BLaER1 (cell line): Measurements from ENCODE around the gene SORCS1.

Experiments used
- H3K27ac ChIP-seq: shearing (Covaris generic); formaldehyde crosslinking; 2 replicates; pipeline ENCODE4 v1.8.1; 2022
- H3K27me3 ChIP-seq: shearing (Covaris generic); formaldehyde crosslinking; 2 replicates; pipeline ENCODE4 v1.8.1; 2022
- H3K36me3 ChIP-seq: shearing (Covaris generic); formaldehyde crosslinking; 2 replicates; pipeline ENCODE4 v1.8.1; 2022
- H3K4me1 ChIP-seq: shearing (Covaris generic); formaldehyde crosslinking; 2 replicates; pipeline ENCODE4 v1.8.1; 2022
- H3K4me2 ChIP-seq: shearing (Covaris generic); formaldehyde crosslinking; 2 replicates; pipeline ENCODE4 v1.8.1; 2022
- H3K4me3 ChIP-seq: shearing (Covaris generic); formaldehyde crosslinking; 2 replicates; pipeline ENCODE4 v1.8.1; 2022
- H3K9ac ChIP-seq: shearing (Covaris generic); formaldehyde crosslinking; 2 replicates; pipeline ENCODE4 v1.8.1; 2022
- H3K9me3 ChIP-seq: shearing (Covaris generic); formaldehyde crosslinking; 2 replicates; pipeline ENCODE4 v1.8.1; 2022
- H4K20me1 ChIP-seq: shearing (Covaris generic); formaldehyde crosslinking; 2 replicates; pipeline ENCODE4 v1.8.1; 2022
- Cebpa-rat ChIP-seq: shearing (Covaris generic); IDR thresholded peaks from 2 replicates; pipeline ENCODE4 v1.8.1; 2022

The SORCS1 gene

GRCh38 chr10:106679314-106679713 lies 485.2 kb downstream of the SORCS1 start:
- no peaks in the 10 kb centered on the region for H3K36me3 ChIP-seq
- no peaks in the 10 kb centered on the region for H3K27me3 ChIP-seq
- no peak overlapping the region for H3K9ac ChIP-seq
- H3K4me2 ChIP-seq, result no peak overlapping the region
- H3K9me3 ChIP-seq, result no peaks in the 10 kb centered on the region
- no peak overlapping the region for H3K4me3 ChIP-seq
- H3K4me1 ChIP-seq, result no peaks in the 10 kb centered on the region
- no peaks in the 10 kb centered on the region for H4K20me1 ChIP-seq
- H3K27ac ChIP-seq, result no peak overlapping the region
- no peak for TF ChIP-seq Cebpa-rat

DNA sequence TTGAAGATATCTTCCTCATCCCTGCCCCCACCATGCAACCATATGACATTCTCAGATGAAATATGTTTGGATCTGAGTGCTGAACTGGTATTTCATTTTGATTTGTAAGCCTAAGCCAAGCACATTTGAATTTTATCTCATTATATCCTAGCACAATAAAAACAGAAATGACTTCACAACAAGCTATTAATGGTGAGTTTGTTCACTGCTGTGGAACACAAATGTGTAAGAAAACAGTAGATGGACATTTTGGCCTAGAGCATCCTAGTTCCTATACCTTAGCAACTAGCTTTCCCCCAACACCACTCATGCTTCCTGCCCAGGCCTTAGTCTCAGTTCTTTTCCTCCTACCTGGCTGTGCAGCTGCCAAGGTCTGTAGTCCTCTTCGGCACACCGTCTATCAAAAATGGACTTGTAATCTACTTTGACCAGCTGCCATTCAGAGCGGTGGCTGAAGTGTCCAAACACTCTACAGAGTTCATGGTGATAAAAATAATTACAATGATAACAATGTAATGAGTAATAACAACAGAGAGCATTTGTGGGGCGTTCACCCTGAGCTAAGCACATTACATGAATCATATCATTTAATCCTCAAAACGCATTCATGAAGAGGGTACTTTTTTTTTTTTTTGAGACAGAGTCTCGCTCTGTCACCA lies 491.9 kb downstream of the SORCS1 start:
- no peaks in the 10 kb centered on the region for H3K9me3 ChIP-seq
- no peak overlapping the region for H3K9ac ChIP-seq
- no peaks in the 10 kb centered on the region for H3K4me1 ChIP-seq
- no peaks in the 10 kb centered on the region for H3K27me3 ChIP-seq
- no peak overlapping the region for H3K4me2 ChIP-seq
- H3K4me3 ChIP-seq, result no peak overlapping the region
- H3K27ac ChIP-seq, result no peak overlapping the region
- no peaks in the 10 kb centered on the region for H3K36me3 ChIP-seq
- H4K20me1 ChIP-seq, result no peaks in the 10 kb centered on the region
- no peak for TF ChIP-seq Cebpa-rat

- Histone ChIP-seq H3K4me2 (no peak overlapping the region), H3K4me3 (no peak overlapping the region), H3K36me3 (no peaks in the 10 kb centered on the region), H3K9me3 (no peaks in the 10 kb centered on the region), H3K27me3 (no peaks in the 10 kb centered on the region), H3K4me1 (peaks cover 24% of the 10 kb centered on the region), H3K9ac (no peak overlapping the region), H3K27ac (no peak overlapping the region), H4K20me1 (no peaks in the 10 kb centered on the region)
- TF ChIP-seq Cebpa-rat, result no peak
Observed at GRCh38 chr10:106661767-106662140, 502.8 kb downstream of the SORCS1 start.

DNA sequence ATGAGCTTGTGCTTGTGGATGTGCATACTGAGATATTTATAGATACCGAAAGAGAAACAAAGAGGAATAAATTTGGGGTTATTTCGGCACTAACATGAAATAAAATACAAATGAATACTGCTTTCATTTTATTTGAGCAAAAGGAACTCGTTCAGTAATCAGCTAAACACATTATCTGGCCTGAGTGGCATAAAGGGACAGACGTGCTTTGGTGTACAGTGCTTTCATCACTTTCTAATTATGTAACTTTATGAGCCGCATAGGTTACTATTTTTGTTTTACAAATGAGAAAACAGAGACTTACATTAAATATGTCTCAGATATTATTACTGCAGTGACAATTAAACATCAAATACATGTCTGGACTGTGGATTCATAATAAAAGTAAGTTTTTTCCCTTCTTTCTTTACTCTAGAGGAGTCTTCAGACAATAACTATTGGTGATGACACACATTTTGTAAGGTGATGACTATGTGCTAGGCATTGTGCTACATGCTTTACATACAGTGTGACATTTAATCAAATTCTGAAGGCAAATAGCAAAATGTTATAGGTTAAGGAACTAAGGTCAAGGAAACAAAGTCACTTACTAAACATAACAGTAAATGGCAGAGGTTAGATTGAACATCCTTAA lies 503.3 kb downstream of the SORCS1 start:
- no peaks in the 10 kb centered on the region for H4K20me1 ChIP-seq
- H3K27me3 ChIP-seq, result no peaks in the 10 kb centered on the region
- H3K9ac ChIP-seq, result no peak overlapping the region
- H3K4me1 ChIP-seq, result peaks cover 24% of the 10 kb centered on the region
- no peak overlapping the region for H3K4me3 ChIP-seq
- peak overlapping the region; percentile 53 for H3K4me2 ChIP-seq
- H3K9me3 ChIP-seq, result no peaks in the 10 kb centered on the region
- H3K27ac ChIP-seq, result no peak overlapping the region
- H3K36me3 ChIP-seq, result no peaks in the 10 kb centered on the region
- no peak for TF ChIP-seq Cebpa-rat

GRCh38 chr10:106660550-106660949 lies 504.0 kb downstream of the SORCS1 start:
- H3K9me3 ChIP-seq, result no peaks in the 10 kb centered on the region
- H3K27me3 ChIP-seq, result no peaks in the 10 kb centered on the region
- H4K20me1 ChIP-seq, result no peaks in the 10 kb centered on the region
- H3K9ac ChIP-seq, result no peak overlapping the region
- no peaks in the 10 kb centered on the region for H3K36me3 ChIP-seq
- no peak for TF ChIP-seq Cebpa-rat
- peaks cover 24% of the 10 kb centered on the region for H3K4me1 ChIP-seq
- peak overlapping the region; percentile 53 for H3K4me2 ChIP-seq
- H3K4me3 ChIP-seq, result no peak overlapping the region
- H3K27ac ChIP-seq, result no peak overlapping the region

DNA sequence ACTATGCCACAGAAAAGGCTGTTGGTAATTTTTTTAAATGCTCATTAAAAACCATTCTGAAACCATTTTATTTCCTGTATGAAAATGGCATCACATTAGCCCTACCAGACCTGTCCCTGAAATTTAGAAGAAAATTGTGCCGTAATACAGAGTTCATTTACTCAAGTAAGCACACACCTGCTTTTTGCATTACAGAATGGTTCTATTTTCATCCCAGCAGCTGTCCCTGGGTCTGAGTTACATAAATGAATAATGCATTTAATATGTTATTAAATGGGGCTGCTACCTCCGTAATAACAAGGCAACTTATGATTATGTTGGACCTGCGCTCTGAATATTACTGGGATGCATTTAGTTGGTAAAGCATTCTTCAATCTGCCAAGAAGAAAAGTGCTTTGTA lies 508.9 kb downstream of the SORCS1 start:
- Histone ChIP-seq H3K4me1 (peaks cover 20% of the 10 kb centered on the region), H3K9ac (no peak overlapping the region), H3K4me2 (no peak overlapping the region), H3K9me3 (no peaks in the 10 kb centered on the region), H3K36me3 (no peaks in the 10 kb centered on the region), H4K20me1 (no peaks in the 10 kb centered on the region), H3K27ac (no peak overlapping the region), H3K27me3 (no peaks in the 10 kb centered on the region), H3K4me3 (no peak overlapping the region)
- no peak for TF ChIP-seq Cebpa-rat

- no peaks in the 10 kb centered on the region for H4K20me1 ChIP-seq
- no peaks in the 10 kb centered on the region for H3K9me3 ChIP-seq
- no peak overlapping the region for H3K4me3 ChIP-seq
- no peak overlapping the region for H3K27ac ChIP-seq
- H3K4me2 ChIP-seq, result no peak overlapping the region
- H3K9ac ChIP-seq, result no peak overlapping the region
- H3K36me3 ChIP-seq, result no peaks in the 10 kb centered on the region
- no peaks in the 10 kb centered on the region for H3K27me3 ChIP-seq
- H3K4me1 ChIP-seq, result peaks cover 15% of the 10 kb centered on the region
- TF ChIP-seq Cebpa-rat, result no peak
Observed at GRCh38 chr10:106655165-106655564, 509.3 kb downstream of the SORCS1 start.

DNA sequence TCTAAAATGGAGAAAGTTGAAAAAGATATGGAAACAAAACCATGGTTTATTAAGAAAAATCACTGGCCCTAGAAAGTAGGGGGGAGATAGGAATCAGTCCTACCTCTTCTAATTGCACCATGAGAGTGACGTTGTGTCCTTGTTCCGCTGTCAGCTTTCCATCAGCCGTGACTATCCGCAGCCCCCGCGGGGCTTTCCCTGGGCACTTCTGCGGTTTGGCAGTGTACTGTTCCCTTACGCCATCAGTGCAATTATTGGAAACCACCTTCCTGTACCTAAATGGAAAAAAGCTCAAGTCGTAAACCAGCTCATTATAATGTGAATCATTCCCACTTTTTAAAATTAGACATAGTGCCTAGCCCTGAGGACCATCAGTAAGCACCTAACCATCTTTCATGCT lies 512.2 kb downstream of the SORCS1 start:
- H3K36me3 ChIP-seq, result no peaks in the 10 kb centered on the region
- no peaks in the 10 kb centered on the region for H3K9me3 ChIP-seq
- H3K9ac ChIP-seq, result no peak overlapping the region
- peak overlapping the region; percentile 43 for H3K4me2 ChIP-seq
- H3K4me3 ChIP-seq, result no peak overlapping the region
- H3K27me3 ChIP-seq, result no peaks in the 10 kb centered on the region
- H4K20me1 ChIP-seq, result no peaks in the 10 kb centered on the region
- H3K4me1 ChIP-seq, result peaks cover 12% of the 10 kb centered on the region
- no peak for TF ChIP-seq Cebpa-rat
- H3K27ac ChIP-seq, result no peak overlapping the region

- H3K4me1 ChIP-seq, result peaks cover 12% of the 10 kb centered on the region
- TF ChIP-seq Cebpa-rat, result no peak
- H3K9ac ChIP-seq, result no peak overlapping the region
- H3K9me3 ChIP-seq, result no peaks in the 10 kb centered on the region
- H3K36me3 ChIP-seq, result no peaks in the 10 kb centered on the region
- no peaks in the 10 kb centered on the region for H3K27me3 ChIP-seq
- no peak overlapping the region for H3K27ac ChIP-seq
- H4K20me1 ChIP-seq, result no peaks in the 10 kb centered on the region
- H3K4me2 ChIP-seq, result peak overlapping the region; percentile 19; the same call in 1 of the 2 replicates
- no peak overlapping the region for H3K4me3 ChIP-seq
Observed at GRCh38 chr10:106648534-106649481, 515.7 kb downstream of the SORCS1 start.

DNA sequence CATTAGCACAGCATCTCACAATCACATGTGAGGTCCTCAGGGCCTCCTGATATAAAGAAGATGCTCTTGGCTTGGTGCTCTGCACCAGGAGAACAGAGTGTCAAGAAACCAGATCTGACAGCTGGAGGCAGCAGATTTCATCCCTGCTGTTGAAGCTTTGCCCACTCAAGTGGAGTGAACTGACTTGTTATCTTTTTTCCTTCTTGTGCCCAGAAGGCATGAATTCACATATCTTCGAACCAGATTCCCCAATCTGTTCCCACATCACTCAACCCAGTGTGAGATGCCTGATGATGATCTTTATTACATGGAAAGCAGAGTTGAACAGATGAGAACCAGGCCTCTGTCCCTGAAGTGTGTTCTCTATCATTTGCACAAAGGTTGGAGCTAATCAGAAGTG lies 521.0 kb downstream of the SORCS1 start:
- Histone ChIP-seq H3K4me2 (no peak overlapping the region), H3K36me3 (no peaks in the 10 kb centered on the region), H3K4me3 (no peak overlapping the region), H3K4me1 (peaks cover 2% of the 10 kb centered on the region; the same call in 1 of the 2 replicates), H3K9ac (no peak overlapping the region), H3K27me3 (no peaks in the 10 kb centered on the region), H4K20me1 (no peaks in the 10 kb centered on the region), H3K9me3 (no peaks in the 10 kb centered on the region), H3K27ac (no peak overlapping the region)
- TF ChIP-seq Cebpa-rat, result no peak
